Testis (tissue), 3 donors: ENCODE measurements around the gene CAVIN1. TPM values are rescaled to one million over a fixed set of nuclear protein-coding genes. Genes with fewer than 3 reads are reported as not detected.

Experiments used
- DNase-seq: peaks from one replicate; pipeline ENCODE4 v3.0.0-alpha.2; 2019
- H3K27ac ChIP-seq, 2 donors: fragments of 200-600 bp; sonication (generic); one replicate each; pipeline ENCODE4 v1.5.1; 2019
- H3K27me3 ChIP-seq: fragments of 200-600 bp; sonication (generic); one replicate; pipeline ENCODE4 v1.5.1; 2019
- H3K36me3 ChIP-seq: fragments of 200-600 bp; sonication (generic); one replicate; pipeline ENCODE4 v1.5.1; 2017; ENCODE audit warnings: low read depth; ENCODE audit errors: missing control alignments
- H3K4me1 ChIP-seq: fragments of 200-600 bp; sonication (generic); one replicate; pipeline ENCODE4 v1.5.1; 2019
- H3K4me3 ChIP-seq, 2 donors: fragments of 200-600 bp; sonication (generic); one replicate each; pipeline ENCODE4 v1.5.1; 2017 to 2019
- H3K9me3 ChIP-seq: fragments of 200-600 bp; sonication (generic); one replicate; pipeline ENCODE4 v1.5.1; 2017
- CTCF ChIP-seq, 3 experiments: fragments of 450-650 bp in 2 of 3; fragments of 200-600 bp in 1 of 3; sonication (generic) in 1 of 3; IDR thresholded peaks; one replicate each; pipeline ENCODE4 v1.5.1; 2016 to 2019; ENCODE audit warnings: antibody characterized with exemption in 3 of 3, mild to moderate bottlenecking in 2 of 3, moderate library complexity in 1 of 3
- WGBS, 2 donors: methylation state at CpG; one replicate each; pipeline ENCODE4 v1.1.5; 2018; 5-methylcytosine and 5-hydroxymethylcytosine counted together
- intact Hi-C: fragments of 100-400 bp; cut with DNase I; formaldehyde crosslinking; loops from one replicate; pipeline ENCODE4 v1.15.1; 2023; ENCODE audit warnings: low total_unique reads
- polyA plus RNA-seq: library from polyadenylated mRNA; stranded (reverse); fragments of 350-450 nt; fragmentation: Illumina TruSeq; extraction: RNeasy Lipid Tissue Mini Kit (QIAGEN cat#74804); gene quantifications from one replicate; pipeline ENCODE4 v1.2.3, GENCODE V29; 2014; ENCODE audit warnings: low read depth, low replicate concordance; ENCODE audit not compliant: insufficient read depth
- small RNA-seq, 2 donors: library from RNA; depleted of rRNA; stranded (forward); fragments of <200 nt; gene quantifications; one replicate each; pipeline ENCODE3, GENCODE V24; 2016
- total RNA-seq, 2 donors: library from RNA; depleted of rRNA; stranded (reverse); fragments of >200 nt; gene quantifications; one replicate each; pipeline ENCODE4 v1.2.3, GENCODE V29; 2016

Gene CAVIN1
- total and polyA plus RNA-seq, 3 donors from 2014 or later: 49.4 to 106 (median 68.4) TPM

GRCh38 chr17:42358434-42358833 lies 64.6 kb downstream of the CAVIN1 start:
- 69 to 73% methylated on average over 1 of the region's 1 CpG for WGBS, 2 donors
- intact Hi-C loops: no loop called here
- no peak overlapping the region for H3K4me3 ChIP-seq
- H3K36me3 ChIP-seq: no peaks in the 10 kb centered on the region
- no peak overlapping the region for H3K27ac ChIP-seq
- no peaks in the 10 kb centered on the region for H3K27me3 ChIP-seq
- TF ChIP-seq CTCF (IDR thresholded peaks at IDR 0.05): no peak
- no peaks in the 10 kb centered on the region for H3K9me3 ChIP-seq
- peaks cover 3% of the 10 kb centered on the region for H3K4me1 ChIP-seq
- DNase-seq: no peak

GRCh38 chr17:42354956-42355843 lies 67.9 kb downstream of the CAVIN1 start:
- 59 to 78% methylated on average over 3 of the region's 3 CpGs for WGBS, 2 donors
- H3K4me3 ChIP-seq: no peak overlapping the region
- no peak for TF ChIP-seq CTCF (IDR thresholded peaks at IDR 0.05)
- no peaks in the 10 kb centered on the region for H3K36me3 ChIP-seq
- H3K4me1 ChIP-seq: peaks cover 4% of the 10 kb centered on the region
- no peaks in the 10 kb centered on the region for H3K27me3 ChIP-seq
- no peak for DNase-seq
- intact Hi-C loops: no loop called here
- no peak overlapping the region for H3K27ac ChIP-seq
- H3K9me3 ChIP-seq: no peaks in the 10 kb centered on the region

Small RNA genes within 50 kb of the gene (small RNA-seq; reads per million reads assigned to genes)
- 0 reads per million in 2 donors for gene RNU7-97P

Other genes with a start within 250 kb of the CAVIN1 start
- gene KCNH4, start 242.1 kb downstream of the CAVIN1 start, total RNA-seq: under 1 TPM; 0.24 to 0.56 TPM
- gene KCNH4, start 242.1 kb downstream of the CAVIN1 start, polyA plus RNA-seq: 0.42 TPM
- not detected for gene HCRT, start 237.8 kb downstream of the CAVIN1 start, total RNA-seq
- not detected for gene HCRT, start 237.8 kb downstream of the CAVIN1 start, polyA plus RNA-seq
- gene GHDC, start 228.8 kb downstream of the CAVIN1 start, total RNA-seq: 10 to 100 TPM; 28.3 to 36.6 TPM
- gene GHDC, start 228.8 kb downstream of the CAVIN1 start, polyA plus RNA-seq: 16.9 TPM
- 10 to 100 TPM; 65.9 to 81.5 TPM for gene STAT5B, start 146.9 kb downstream of the CAVIN1 start, total RNA-seq
- 66.0 TPM for gene STAT5B, start 146.9 kb downstream of the CAVIN1 start, polyA plus RNA-seq
- gene STAT5A, start 134.8 kb downstream of the CAVIN1 start, total RNA-seq: 10 to 100 TPM; 27.8 to 37.0 TPM
- gene STAT5A, start 134.8 kb downstream of the CAVIN1 start, polyA plus RNA-seq: 13.7 TPM
- gene STAT3, start 34.8 kb downstream of the CAVIN1 start, total RNA-seq: 100 to 1,000 TPM; 107 to 117 TPM
- 69.5 TPM for gene STAT3, start 34.8 kb downstream of the CAVIN1 start, polyA plus RNA-seq
- 100 to 1,000 TPM; 131 to 143 TPM for gene ATP6V0A1, start 35.6 kb upstream of the CAVIN1 start, total RNA-seq
- 89.9 TPM for gene ATP6V0A1, start 35.6 kb upstream of the CAVIN1 start, polyA plus RNA-seq
- 10 to 100 TPM; 37.6 to 40.6 TPM for gene NAGLU, start 113.0 kb upstream of the CAVIN1 start, total RNA-seq
- gene NAGLU, start 113.0 kb upstream of the CAVIN1 start, polyA plus RNA-seq: 18.9 TPM
- 10 to 100 TPM; 13.8 to 14.4 TPM for gene HSD17B1, start 129.7 kb upstream of the CAVIN1 start, total RNA-seq
- 7.1 TPM for gene HSD17B1, start 129.7 kb upstream of the CAVIN1 start, polyA plus RNA-seq
- 10 to 100 TPM; 52.8 to 68.5 TPM for gene COASY, start 138.9 kb upstream of the CAVIN1 start, total RNA-seq
- gene COASY, start 138.9 kb upstream of the CAVIN1 start, polyA plus RNA-seq: 103 TPM
- 10 to 100 TPM; 27.6 to 38.6 TPM for gene MLX, start 143.8 kb upstream of the CAVIN1 start, total RNA-seq
- gene MLX, start 143.8 kb upstream of the CAVIN1 start, polyA plus RNA-seq: 26.7 TPM
- gene PSMC3IP, start 154.5 kb upstream of the CAVIN1 start, total RNA-seq: 10 to 100 TPM; 17.2 to 27.2 TPM
- 45.3 TPM for gene PSMC3IP, start 154.5 kb upstream of the CAVIN1 start, polyA plus RNA-seq
- 100 to 1,000 TPM; 140 to 154 TPM for gene RETREG3, start 186.1 kb upstream of the CAVIN1 start, total RNA-seq
- 62.3 TPM for gene RETREG3, start 186.1 kb upstream of the CAVIN1 start, polyA plus RNA-seq
- 100 to 1,000 TPM; 209 to 265 TPM for gene TUBG1, start 186.4 kb upstream of the CAVIN1 start, total RNA-seq
- 411 TPM for gene TUBG1, start 186.4 kb upstream of the CAVIN1 start, polyA plus RNA-seq
- 10 to 100 TPM; 50.4 to 57.5 TPM for gene TUBG2, start 236.0 kb upstream of the CAVIN1 start, total RNA-seq
- 30.6 TPM for gene TUBG2, start 236.0 kb upstream of the CAVIN1 start, polyA plus RNA-seq